Sigmoid colon (tissue), 7 donors: ENCODE results near the gene STPG1. TPM values are rescaled to one million over a fixed set of nuclear protein-coding genes. Genes with fewer than 3 reads are reported as not detected.

ENCODE experiments used
- DNase-seq: peaks from one replicate; pipeline ENCODE4 v3.0.0-alpha.2; 2019
- H3K27ac ChIP-seq, 4 donors: fragments of 200-600 bp; sonication (generic); one replicate each; pipeline ENCODE4 v1.5.1; 2016 to 2019; ENCODE audit warnings: mild to moderate bottlenecking in 1 of 4
- H3K27me3 ChIP-seq, 3 donors: fragments of 200-600 bp; sonication (generic); one replicate each; pipeline ENCODE4 v1.5.1; 2019; ENCODE audit warnings: mild to moderate bottlenecking in 1 of 3
- H3K36me3 ChIP-seq, 4 donors: fragments of 200-600 bp; sonication (generic); one replicate each; pipeline ENCODE4 v1.5.1; 2016 to 2019
- H3K4me1 ChIP-seq, 4 donors: fragments of 200-600 bp; sonication (generic); one replicate each; pipeline ENCODE4 v1.5.1; 2017 to 2019
- H3K4me3 ChIP-seq, 4 donors: fragments of 200-600 bp; sonication (generic); one replicate each; pipeline ENCODE4 v1.5.1; 2017 to 2019; ENCODE audit warnings: mild to moderate bottlenecking in 2 of 4, moderate library complexity in 1 of 4
- H3K9me3 ChIP-seq, 4 donors: fragments of 200-600 bp in 3 of 4; sonication (generic) in 3 of 4; one replicate each; pipeline versions ENCODE4 v1.5.1 to v1.6.1; 2013 to 2019
- CTCF ChIP-seq, 4 experiments: fragments of 450-650 bp in 3 of 4; fragments of 200-600 bp in 1 of 4; IDR thresholded peaks; one replicate each; pipeline ENCODE4 v1.5.1; 2016 to 2019; ENCODE audit warnings: antibody characterized with exemption in 4 of 4, mild to moderate bottlenecking in 3 of 4, moderate library complexity in 2 of 4
- EP300 ChIP-seq, 4 donors: sonication (generic); formaldehyde crosslinking; IDR thresholded peaks; one replicate each; pipeline ENCODE4 v1.6.1; 2017; ENCODE audit warnings: antibody characterized with exemption in 4 of 4
- POLR2A ChIP-seq, 2 donors: fragments of 450-650 bp; IDR thresholded peaks; one replicate each; pipeline ENCODE4 v1.6.1; 2016; ENCODE audit warnings: antibody characterized with exemption in 2 of 2, mild to moderate bottlenecking in 2 of 2, moderate library complexity in 2 of 2
- POLR2AphosphoS5 ChIP-seq, 4 donors: sonication (generic); formaldehyde crosslinking; IDR thresholded peaks; one replicate each; pipeline ENCODE4 v1.6.1; 2017; ENCODE audit warnings: antibody characterized with exemption in 4 of 4
- WGBS, 2 donors: extraction: QIAGEN DNeasy Blood & Tissue Kit; methylation state at CpG; one replicate each; pipeline ENCODE4 v1.1.7; 2013; 5-methylcytosine and 5-hydroxymethylcytosine counted together
- intact Hi-C: fragments of 100-400 bp; cut with DNase I; formaldehyde crosslinking; loops from one replicate; pipeline ENCODE4 v1.15.1; 2023
- polyA plus RNA-seq, 3 donors: library from polyadenylated mRNA; stranded (reverse); fragments of 200-250 nt; gene quantifications; one replicate each; pipeline ENCODE4 v1.2.3, GENCODE V29; 2013
- total RNA-seq, 4 donors: library from RNA; depleted of rRNA; stranded (reverse); fragments of >200 nt; gene quantifications; one replicate each; pipeline ENCODE4 v1.1.0, GENCODE V29; 2016
- donor health status: healthy with polysubstance abuse.
- donor health status: Bipolar disorder and iron deficiency.
- donor health status: healthy.

Gene STPG1
- total and polyA plus RNA-seq, 7 donors: 2.3 to 12.7 (median 4.6) TPM

DNA sequence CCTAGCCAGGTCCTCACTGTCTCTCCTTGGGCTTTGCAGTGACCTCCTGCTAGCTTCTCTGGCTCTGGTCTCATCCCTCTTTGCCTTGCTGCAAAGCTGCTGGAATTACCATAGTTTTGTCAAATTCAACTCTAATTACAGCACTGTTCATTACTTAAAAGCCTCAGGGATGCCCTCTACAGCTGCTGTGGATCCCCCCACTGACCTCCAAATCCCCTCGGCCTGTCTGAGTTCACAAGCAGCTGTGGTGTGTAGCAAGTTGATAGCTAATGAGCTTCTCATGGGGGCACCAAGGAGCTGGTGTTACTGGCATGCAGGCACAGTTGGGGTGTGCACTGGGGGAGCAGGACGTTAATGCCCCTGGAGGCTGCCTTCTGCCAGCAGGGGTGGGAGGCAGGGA is 26.9 kb upstream of the STPG1 start:
- Histone ChIP-seq H3K9me3 (no peaks in the 10 kb centered on the region), H3K4me1 (peaks cover 0 to 35% (median 32%) of the 10 kb centered on the region in 4 donors), H3K4me3 (no peak overlapping the region), H3K27ac (no peak overlapping the region), H3K36me3 (peaks cover 0 to 10% (median 2%) of the 10 kb centered on the region in 4 donors), H3K27me3 (no peaks in the 10 kb centered on the region)
- WGBS, 2 donors: 92 to 93% methylated on average over 2 of the region's 2 CpGs
- no peak for DNase-seq
- TF ChIP-seq POLR2A (IDR thresholded peaks at IDR 0.05): no peak
- TF ChIP-seq EP300 (IDR thresholded peaks at IDR 0.05): no peak
- TF ChIP-seq POLR2AphosphoS5 (IDR thresholded peaks at IDR 0.05): no peak
- no peak for TF ChIP-seq CTCF (IDR thresholded peaks at IDR 0.05)
- intact Hi-C loops: no loop called here

DNA sequence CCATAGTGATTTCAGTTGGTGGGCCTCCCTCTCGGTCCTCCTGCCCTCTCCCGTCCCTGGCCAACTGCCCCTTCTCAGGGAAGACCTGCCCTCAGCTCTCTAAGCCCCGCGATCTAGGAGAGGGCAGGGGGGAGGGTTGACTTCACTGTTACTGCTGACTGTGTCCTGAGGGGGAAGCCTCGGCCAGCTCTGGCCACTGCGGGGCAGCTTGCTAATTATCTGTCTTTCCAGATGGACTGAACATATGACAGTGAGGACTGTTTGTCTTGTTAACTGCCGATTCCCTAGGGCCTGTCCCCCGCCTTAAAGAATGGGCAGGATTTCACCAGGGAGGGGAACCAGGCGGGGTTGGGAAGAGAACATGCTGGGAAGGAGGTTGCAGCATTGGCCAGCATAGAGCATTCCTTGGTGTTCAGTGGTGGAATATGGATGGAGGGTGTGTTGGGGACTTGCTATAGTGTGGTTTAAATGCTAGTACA is 24.9 kb upstream of the STPG1 start:
- Histone ChIP-seq H3K4me1 (peaks cover 0 to 31% (median 29%) of the 10 kb centered on the region in 4 donors), H3K27me3 (no peaks in the 10 kb centered on the region), H3K27ac (peak overlapping the region; percentile 7 to 33 (median 26)), H3K36me3 (no peaks in the 10 kb centered on the region), H3K4me3 (no peak overlapping the region), H3K9me3 (no peaks in the 10 kb centered on the region)
- 74 to 75% methylated on average over 9 of the region's 9 CpGs for WGBS, 2 donors
- TF ChIP-seq CTCF (IDR thresholded peaks at IDR 0.05): no peak
- TF ChIP-seq POLR2AphosphoS5 (IDR thresholded peaks at IDR 0.05): no peak
- intact Hi-C loops: no loop called here
- peak; percentile 77 for DNase-seq

DNA sequence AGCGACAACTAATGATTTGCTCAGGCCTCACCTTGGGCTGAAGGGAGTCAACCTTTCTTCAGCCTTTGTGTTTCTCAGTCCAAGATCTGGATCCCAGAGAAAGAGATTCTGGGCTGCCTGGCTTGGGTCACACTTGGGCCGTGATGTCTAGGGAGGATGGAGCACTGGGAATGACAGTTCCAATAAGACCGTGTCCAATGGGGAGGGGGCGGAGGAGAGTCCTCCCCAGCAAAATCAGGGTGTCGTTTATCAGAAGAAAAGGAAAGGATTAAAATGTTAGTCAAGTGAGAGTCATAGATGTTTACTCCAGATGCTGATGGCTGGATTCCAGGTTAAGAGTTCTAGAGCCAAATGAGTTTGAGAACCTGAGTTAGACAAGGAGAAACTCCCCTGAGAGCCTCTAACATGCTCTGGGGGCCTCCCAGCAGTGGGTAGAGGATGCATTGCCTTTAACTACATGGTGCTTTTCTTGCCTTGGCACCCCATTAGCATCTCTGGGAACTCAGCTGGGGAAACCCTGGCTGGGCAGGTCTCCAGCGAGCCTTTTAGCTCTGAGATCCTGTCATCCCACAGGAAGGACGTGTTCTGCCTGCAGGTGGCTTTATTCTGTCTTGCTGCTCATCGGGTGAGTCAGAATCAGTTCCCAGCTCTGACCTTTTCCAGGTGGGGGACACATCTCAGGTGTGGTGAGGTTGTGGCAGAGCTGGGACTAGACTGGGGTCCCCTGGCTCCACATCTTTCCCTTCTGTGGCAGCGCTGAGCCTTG is 24.2 kb upstream of the STPG1 start:
- no peak for TF ChIP-seq EP300 (IDR thresholded peaks at IDR 0.05)
- no peak for TF ChIP-seq POLR2A (IDR thresholded peaks at IDR 0.05)
- TF ChIP-seq CTCF (IDR thresholded peaks at IDR 0.05): no peak
- TF ChIP-seq POLR2AphosphoS5 (IDR thresholded peaks at IDR 0.05): no peak

GRCh38 chr1:24435782-24436365 is 22.3 kb upstream of the STPG1 start:
- no peak for DNase-seq
- TF ChIP-seq EP300 (IDR thresholded peaks at IDR 0.05): no peak
- no peak for TF ChIP-seq POLR2AphosphoS5 (IDR thresholded peaks at IDR 0.05)
- TF ChIP-seq CTCF (IDR thresholded peaks at IDR 0.05): no peak
- no peak for TF ChIP-seq POLR2A (IDR thresholded peaks at IDR 0.05)
- no peaks in the 10 kb centered on the region for H3K27me3 ChIP-seq
- 73 to 80% methylated on average over 8 of the region's 8 CpGs for WGBS, 2 donors
- H3K4me3 ChIP-seq: no peak overlapping the region
- no peaks in the 10 kb centered on the region for H3K36me3 ChIP-seq
- intact Hi-C loops: no loop called here
- no peaks in the 10 kb centered on the region for H3K9me3 ChIP-seq
- H3K4me1 ChIP-seq: peaks cover 0 to 17% (median 16%) of the 10 kb centered on the region in 4 donors
- H3K27ac ChIP-seq: no peak overlapping the region

More for the DNA sequence above, 24.2 kb upstream of the STPG1 start:
- H3K36me3 ChIP-seq: no peaks in the 10 kb centered on the region
- 85 to 92% methylated on average over 9 of the region's 9 CpGs for WGBS, 2 donors
- intact Hi-C loops: no loop called here
- no peaks in the 10 kb centered on the region for H3K9me3 ChIP-seq
- peaks cover 0 to 24% (median 23%) of the 10 kb centered on the region in 4 donors for H3K4me1 ChIP-seq
- peak overlapping the region; percentile 7 to 33 (median 26) for H3K27ac ChIP-seq
- no peak for DNase-seq
- H3K4me3 ChIP-seq: no peak overlapping the region
- H3K27me3 ChIP-seq: no peaks in the 10 kb centered on the region
